ENCODE data around the gene NAIF1. TPM values are rescaled to one million over a fixed set of nuclear protein-coding genes. Genes with fewer than 3 reads are reported as not detected.
"Not testable (repeated sequence)": the region's sequence is repeated elsewhere in the genome, so short reads cannot be mapped to it uniquely, and the experiment has no call there.

The NAIF1 gene
- total RNA-seq, 1 donor from 2014 or later: 4.7 TPM

- DNase-seq: no peak
Observed at GRCh38 chr9:128026255-128026772, 40.8 kb downstream of the NAIF1 start.

- no peak for DNase-seq
Observed at GRCh38 chr9:128025736-128026135, 41.4 kb downstream of the NAIF1 start.

GRCh38 chr9:128024761-128025308 is 42.3 kb downstream of the NAIF1 start:
- no peak for DNase-seq

GRCh38 chr9:128023671-128024070 is 43.4 kb downstream of the NAIF1 start:
- not testable (repeated sequence) for DNase-seq

GRCh38 chr9:128022886-128023285 is 44.2 kb downstream of the NAIF1 start:
- no peak for DNase-seq

GRCh38 chr9:128021098-128021497 is 46.0 kb downstream of the NAIF1 start:
- no peak for DNase-seq

GRCh38 chr9:128020692-128021091 is 46.4 kb downstream of the NAIF1 start:
- no peak for DNase-seq

GRCh38 chr9:128015696-128016095 is 51.4 kb downstream of the NAIF1 start:
- DNase-seq: no peak

Other genes with a start within 250 kb of the NAIF1 start
- gene ENG, start 212.7 kb downstream of the NAIF1 start, total RNA-seq: 9.1 TPM
- gene AK1, start 189.6 kb downstream of the NAIF1 start, total RNA-seq: 47.1 TPM
- 19.5 TPM for gene ST6GALNAC6, start 167.7 kb downstream of the NAIF1 start, total RNA-seq
- 8.9 TPM for gene ST6GALNAC4, start 150.3 kb downstream of the NAIF1 start, total RNA-seq
- gene PIP5KL1, start 136.5 kb downstream of the NAIF1 start, total RNA-seq: 1.2 TPM
- 11.2 TPM for gene DPM2, start 129.5 kb downstream of the NAIF1 start, total RNA-seq
- 14.0 TPM for gene EEIG1, start 86.3 kb downstream of the NAIF1 start, total RNA-seq
- 27.9 TPM for gene SLC25A25, start 912 bp upstream of the NAIF1 start, total RNA-seq
- gene PTGES2, start 60.4 kb upstream of the NAIF1 start, total RNA-seq: 25.8 TPM
- 14.6 TPM for gene LCN2, start 82.1 kb upstream of the NAIF1 start, total RNA-seq
- gene BBLN, start 92.9 kb upstream of the NAIF1 start, total RNA-seq: 18.4 TPM
- gene CIZ1, start 124.3 kb upstream of the NAIF1 start, total RNA-seq: 24.4 TPM
- gene DNM1, start 136.1 kb upstream of the NAIF1 start, total RNA-seq: 58.4 TPM
- gene GOLGA2, start 208.7 kb upstream of the NAIF1 start, total RNA-seq: 131 TPM
- 13.9 TPM for gene SWI5, start 209.0 kb upstream of the NAIF1 start, total RNA-seq

Measured in skin of body (tissue), 2 donors.